ENCODE measurements around the gene TAS1R2.

- no peak for TF ChIP-seq CREB1 (IDR thresholded peaks at IDR 0.05; ENCODE audit: low read depth)
- TF ChIP-seq EP300 (IDR thresholded peaks at IDR 0.05; ENCODE audit: borderline replicate concordance) = no peak
- TF ChIP-seq CEBPB (IDR thresholded peaks at IDR 0.05) = no peak
- no peak for TF ChIP-seq MAX (IDR thresholded peaks at IDR 0.05)
- no peak for TF ChIP-seq TAF1 (IDR thresholded peaks at IDR 0.05; ENCODE audit: low read depth)
- TF ChIP-seq TEAD4 (IDR thresholded peaks at IDR 0.05) = no peak
- TF ChIP-seq YY1 (IDR thresholded peaks at IDR 0.05; ENCODE audit: low read depth) = no peak
- no peak for TF ChIP-seq RAD21 (IDR thresholded peaks at IDR 0.05; ENCODE audit: low read depth)
- no peak for TF ChIP-seq REST (IDR thresholded peaks at IDR 0.05; ENCODE audit: low read depth)
These were observed 65.4 kb downstream of the TAS1R2 start for GRCh38 chr1:18794051-18794450.
